Nephron (organoid): ENCODE measurements around the gene CREB3.

ENCODE experiments used
- H3K27ac Mint-ChIP-seq, 3 experiments: 2 replicates each; pipeline ENCODE4 v1.8.0; 2020; ENCODE audit warnings: mixed read lengths in 3 of 3, mild to moderate bottlenecking in 2 of 3, moderate library complexity in 1 of 3
- H3K27me3 Mint-ChIP-seq: 2 replicates; pipeline ENCODE4 v1.8.0; 2021; ENCODE audit warnings: low read depth, mild to moderate bottlenecking, moderate library complexity, mixed read lengths
- H3K36me3 Mint-ChIP-seq: 2 replicates; pipeline ENCODE4 v1.8.0; 2020; ENCODE audit warnings: low read depth, mixed read lengths
- H3K4me1 Mint-ChIP-seq: 2 replicates; pipeline ENCODE4 v1.8.0; 2020; ENCODE audit warnings: mixed read lengths
- H3K4me3 Mint-ChIP-seq, 3 experiments: 2 replicates each; pipeline ENCODE4 v1.8.0; 2020; ENCODE audit warnings: mild to moderate bottlenecking in 3 of 3, mixed read lengths in 3 of 3, moderate library complexity in 2 of 3
- H3K9me3 Mint-ChIP-seq: 2 replicates; pipeline ENCODE4 v1.8.0; 2020; ENCODE audit warnings: mixed read lengths
- CTCF ChIP-seq, 3 experiments: fragments of 200-600 bp; sonication (generic); IDR thresholded peaks; one replicate each; pipeline ENCODE4 v1.5.0; 2021; ENCODE audit warnings: antibody characterized with exemption in 3 of 3; ENCODE audit not compliant: unreplicated experiment in 3 of 3

Gene CREB3

GRCh38 chr9:35778496-35778895, 46.0 kb downstream of the CREB3 start:
- H3K36me3 Mint-ChIP-seq, result peaks cover 4% of the 10 kb centered on the region
- no peak for TF ChIP-seq CTCF (IDR thresholded peaks at IDR 0.05; ENCODE audit: unreplicated experiment in 3 of 3)
- H3K9me3 Mint-ChIP-seq, result no peaks in the 10 kb centered on the region
- peaks cover 16% of the 10 kb centered on the region for H3K4me1 Mint-ChIP-seq
- no peak overlapping the region for H3K4me3 Mint-ChIP-seq
- H3K27ac Mint-ChIP-seq, result no peak overlapping the region
- peaks cover 10% of the 10 kb centered on the region for H3K27me3 Mint-ChIP-seq

- no peak overlapping the region for H3K4me3 Mint-ChIP-seq
- H3K36me3 Mint-ChIP-seq, result peaks cover 10% of the 10 kb centered on the region
- TF ChIP-seq CTCF (IDR thresholded peaks at IDR 0.05; ENCODE audit: unreplicated experiment in 3 of 3), result no peak
- peaks cover 10% of the 10 kb centered on the region for H3K27me3 Mint-ChIP-seq
- no peak overlapping the region for H3K27ac Mint-ChIP-seq
- H3K9me3 Mint-ChIP-seq, result no peaks in the 10 kb centered on the region
- peaks cover 2% of the 10 kb centered on the region for H3K4me1 Mint-ChIP-seq
Observed at GRCh38 chr9:35781066-35781465, 48.6 kb downstream of the CREB3 start.

- TF ChIP-seq CTCF (IDR thresholded peaks at IDR 0.05; ENCODE audit: unreplicated experiment in 3 of 3), result no peak
- H3K4me1 Mint-ChIP-seq, result no peaks in the 10 kb centered on the region
Observed at GRCh38 chr9:35783418-35783817, 51.0 kb downstream of the CREB3 start.

More at GRCh38 chr9:35783418-35783817, 51.0 kb downstream of the CREB3 start:
- Mint-ChIP-seq H3K4me3 (no peak overlapping the region), H3K27ac (no peak overlapping the region), H3K9me3 (no peaks in the 10 kb centered on the region), H3K27me3 (peaks cover 10% of the 10 kb centered on the region), H3K36me3 (peaks cover 10% of the 10 kb centered on the region)
